B cell (primary cell): ENCODE data around the gene LYPD5. TPM values are rescaled to one million over a fixed set of nuclear protein-coding genes. Genes with fewer than 3 reads are reported as not detected.

Source experiments
- ATAC-seq: fragments of 200-7000 bp; cut with Tn5 transposase; one replicate; pipeline ENCODE4 v1.10.0; 2021; ENCODE audit warnings: low read depth, mild to moderate bottlenecking, moderate number of reproducible peaks, moderate library complexity
- CTCF ChIA-PET: fragments of 350-600 bp; sonication (Branson Sonifier 250); formaldehyde crosslinking; loops from one replicate; lab custom pipeline; 2021; ENCODE audit warnings: antibody characterized with exemption, inconsistent platforms; lab: Charles Lee
- POLR2A ChIA-PET: fragments of 350-600 bp; sonication (Branson Sonifier 250); formaldehyde crosslinking; loops from one replicate; lab custom pipeline; 2021; ENCODE audit warnings: antibody characterized with exemption; lab: Charles Lee
- DNase-seq: peaks from one replicate; pipeline ENCODE4 v3.0.0; 2013
- H2AFZ ChIP-seq: 2 replicates; pipeline ENCODE4 v1.6.1; 2012; ENCODE audit warnings: mild to moderate bottlenecking, low read depth, low read length; ENCODE audit not compliant: insufficient read depth, poor library complexity, severe bottlenecking
- H3K27ac ChIP-seq, 2 donors: 1 replicate in 1 of 2; 2 replicates in 1 of 2; pipeline ENCODE4 v1.5.1; 2012 to 2013; ENCODE audit warnings: low read length in 2 of 2, mild to moderate bottlenecking in 2 of 2, moderate library complexity in 1 of 2
- H3K27me3 ChIP-seq, 4 experiments: fragments of 200-600 bp in 1 of 4; sonication (generic) in 1 of 4; replicated peaks in 1 of 4; 1 replicate in 2 of 4; 2 replicates in 2 of 4; pipeline versions ENCODE4 v1.6.1 to v1.7.0; 2013 to 2016; ENCODE audit warnings: low read length in 3 of 4, mild to moderate bottlenecking in 2 of 4, mixed read lengths in 1 of 4, moderate library complexity in 1 of 4; ENCODE audit not compliant: insufficient read depth in 4 of 4, control insufficient read depth in 3 of 4; ENCODE audit errors: control extremely low read depth in 1 of 4
- H3K36me3 ChIP-seq, 2 experiments: replicated peaks in 1 of 2; 1 replicate in 1 of 2; 2 replicates in 1 of 2; pipeline versions ENCODE4 v1.6.1 to v1.7.1; 2013; ENCODE audit warnings: low read length in 1 of 2; ENCODE audit not compliant: insufficient read depth in 2 of 2, control insufficient read depth in 1 of 2; ENCODE audit errors: control extremely low read depth in 1 of 2, extremely low read depth in 1 of 2
- H3K4me1 ChIP-seq, 2 donors: fragments of 200-600 bp in 1 of 2; sonication (generic) in 1 of 2; 1 replicate in 1 of 2; 2 replicates in 1 of 2; pipeline versions ENCODE4 v1.5.1 to v1.6.1; 2013 to 2017; ENCODE audit warnings: low read length in 2 of 2; ENCODE audit not compliant: control insufficient read depth in 2 of 2, insufficient read depth in 2 of 2
- H3K4me2 ChIP-seq: replicated peaks from 2 replicates; pipeline ENCODE3; 2012; ENCODE audit warnings: mild to moderate bottlenecking, low read depth, low read length; ENCODE audit not compliant: poor library complexity, severe bottlenecking
- H3K4me3 ChIP-seq, 5 experiments: fragments of 200-600 bp in 1 of 5; sonication (generic) in 1 of 5; 1 replicate in 3 of 5; 2 replicates in 2 of 5; pipeline versions ENCODE4 v1.5.1 to v1.7.0; 2011 to 2016; ENCODE audit warnings: low read length in 4 of 5, mild to moderate bottlenecking in 4 of 5, low read depth in 2 of 5, control low read depth in 1 of 5, moderate library complexity in 1 of 5; ENCODE audit not compliant: insufficient read depth in 1 of 5; ENCODE audit errors: control extremely low read depth in 1 of 5, extremely low read depth in 1 of 5
- H3K79me2 ChIP-seq: fragments of 200-600 bp; sonication (generic); one replicate; pipeline ENCODE4 v1.6.0; 2016; ENCODE audit warnings: low read length; ENCODE audit not compliant: control insufficient read depth, insufficient read depth
- H3K9ac ChIP-seq: fragments of 200-600 bp; sonication (generic); 2 replicates; pipeline ENCODE4 v1.6.1; 2017; ENCODE audit warnings: mild to moderate bottlenecking, low read length, moderate library complexity
- H3K9me3 ChIP-seq, 3 donors: one replicate each; pipeline versions ENCODE4 v1.6.1 to v1.7.1; 2013; ENCODE audit warnings: low read length in 2 of 3; ENCODE audit not compliant: control insufficient read depth in 2 of 3, insufficient read depth in 1 of 3; ENCODE audit errors: control extremely low read depth in 1 of 3
- H4K20me1 ChIP-seq: 2 replicates; pipeline ENCODE4 v1.6.0; 2012; ENCODE audit warnings: mild to moderate bottlenecking, low read length; ENCODE audit not compliant: insufficient read depth, control insufficient read depth, poor library complexity, severe bottlenecking
- H3K27ac Mint-ChIP-seq: one replicate; pipeline ENCODE4 v1.8.0; 2021; ENCODE audit warnings: mixed read lengths
- H3K27me3 Mint-ChIP-seq: one replicate; pipeline ENCODE4 v1.8.0; 2021; ENCODE audit warnings: mixed read lengths
- H3K4me1 Mint-ChIP-seq: one replicate; pipeline ENCODE4 v1.8.0; 2021; ENCODE audit warnings: mixed read lengths
- H3K4me3 Mint-ChIP-seq: one replicate; pipeline ENCODE4 v1.8.0; 2021; ENCODE audit warnings: mixed read lengths
- H3K9me3 Mint-ChIP-seq: one replicate; pipeline ENCODE4 v1.8.0; 2022; ENCODE audit warnings: mixed read lengths; ENCODE audit not compliant: insufficient read depth
- EZH2 ChIP-seq: IDR thresholded peaks from 2 replicates; pipeline ENCODE4 v1.6.1; 2012; ENCODE audit warnings: borderline replicate concordance, low read depth, mild to moderate bottlenecking, moderate library complexity, low read length; ENCODE audit not compliant: insufficient read depth, poor library complexity, severe bottlenecking
- WGBS: methylation state at CpG from one replicate; pipeline ENCODE4 v1.1.5; 2013; ENCODE audit warnings: missing lambda C conversion rate; ENCODE audit not compliant: insufficient coverage; 5-methylcytosine and 5-hydroxymethylcytosine counted together
- intact Hi-C: fragments of 100-400 bp; cut with micrococcal nuclease; formaldehyde crosslinking; loops from one replicate; pipeline ENCODE4 v1.10.0; 2022
- polyA plus RNA-seq: library from polyadenylated mRNA; depleted of rRNA; stranded (reverse); fragments of >200 nt; gene quantifications from 2 replicates; pipeline ENCODE4 v1.2.3, GENCODE V29; 2012
- total RNA-seq, 2 donors: library from RNA; stranded (reverse); fragments of 120-200 nt in 1 of 2; gene quantifications; 1 replicate in 1 of 2; 2 replicates in 1 of 2; pipeline versions ENCODE4 v1.2.3 to v1.2.4, GENCODE V29; 2013 to 2022
- TF ChIP-seq, protein P1 (sequence below): fragments of 200-600 bp; IDR thresholded peaks from one replicate; pipeline ENCODE4 v1.8.0; 2022; ENCODE audit warnings: antibody characterized with exemption, mild to moderate bottlenecking

Gene LYPD5
- total and polyA plus RNA-seq, 2 donors (not counting 1 experiment from before 2014, with no cell fraction given): 0.46 TPM; not detected in 1

DNA sequence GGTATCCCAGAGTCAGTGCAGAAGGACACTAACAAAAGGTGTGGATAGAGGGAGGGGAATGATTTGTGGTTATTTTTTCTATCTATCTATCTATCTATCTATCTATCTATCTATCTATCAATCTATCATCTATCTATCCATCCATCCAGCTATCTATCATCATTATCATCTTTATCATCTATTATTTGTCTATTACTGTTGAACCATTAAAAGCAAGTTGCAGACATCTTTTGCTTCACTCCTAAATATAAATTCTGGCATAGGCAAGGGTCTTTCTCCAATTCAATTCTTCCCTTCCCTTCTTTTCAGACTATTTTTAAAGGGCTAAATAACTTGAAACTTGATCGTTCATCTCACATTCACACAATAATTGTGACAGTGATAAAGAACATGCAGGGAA, 10.0 kb upstream of the LYPD5 start:
- Histone ChIP-seq H3K27me3 (peaks cover 0 to 6% (median 0%) of the 10 kb centered on the region in 4 experiments), H3K9ac (no peak overlapping the region), H3K79me2 (no peaks in the 10 kb centered on the region), H2AFZ (no peak overlapping the region), H4K20me1 (no peaks in the 10 kb centered on the region), H3K36me3 (no peaks in the 10 kb centered on the region), H3K27ac (no peak overlapping the region), H3K9me3 (peaks cover 0 to 1% (median 0%) of the 10 kb centered on the region in 3 donors), H3K4me2 (no peak overlapping the region), H3K4me3 (no peak overlapping the region), H3K4me1 (no peaks in the 10 kb centered on the region)
- TF ChIP-seq, protein P1, sequence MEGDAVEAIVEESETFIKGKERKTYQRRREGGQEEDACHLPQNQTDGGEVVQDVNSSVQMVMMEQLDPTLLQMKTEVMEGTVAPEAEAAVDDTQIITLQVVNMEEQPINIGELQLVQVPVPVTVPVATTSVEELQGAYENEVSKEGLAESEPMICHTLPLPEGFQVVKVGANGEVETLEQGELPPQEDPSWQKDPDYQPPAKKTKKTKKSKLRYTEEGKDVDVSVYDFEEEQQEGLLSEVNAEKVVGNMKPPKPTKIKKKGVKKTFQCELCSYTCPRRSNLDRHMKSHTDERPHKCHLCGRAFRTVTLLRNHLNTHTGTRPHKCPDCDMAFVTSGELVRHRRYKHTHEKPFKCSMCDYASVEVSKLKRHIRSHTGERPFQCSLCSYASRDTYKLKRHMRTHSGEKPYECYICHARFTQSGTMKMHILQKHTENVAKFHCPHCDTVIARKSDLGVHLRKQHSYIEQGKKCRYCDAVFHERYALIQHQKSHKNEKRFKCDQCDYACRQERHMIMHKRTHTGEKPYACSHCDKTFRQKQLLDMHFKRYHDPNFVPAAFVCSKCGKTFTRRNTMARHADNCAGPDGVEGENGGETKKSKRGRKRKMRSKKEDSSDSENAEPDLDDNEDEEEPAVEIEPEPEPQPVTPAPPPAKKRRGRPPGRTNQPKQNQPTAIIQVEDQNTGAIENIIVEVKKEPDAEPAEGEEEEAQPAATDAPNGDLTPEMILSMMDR: no peak
- no peak for TF ChIP-seq EZH2
- Mint-ChIP-seq H3K27ac (no peak overlapping the region), H3K27me3 (peaks cover 41% of the 10 kb centered on the region), H3K4me1 (no peaks in the 10 kb centered on the region), H3K4me3 (no peak overlapping the region), H3K9me3 (no peaks in the 10 kb centered on the region)
- intact Hi-C loops: loop anchor here (5.0 kb wide), 1 partner anchor 365 kb away; no protein-coding TSS in a partner anchor
- ATAC-seq: no peak
- no peak for DNase-seq
- POLR2A ChIA-PET: no interaction called here
- WGBS: 100% methylated on average over 1 of the region's 1 CpG
- CTCF ChIA-PET: interaction anchor here (1.1 to 10.4 kb wide), 4 partner anchors 9 to 293 kb away, joined by 3 to 96 read pairs (median 3); no protein-coding TSS in a partner anchor

- Mint-ChIP-seq H3K27me3 (peaks cover 41% of the 10 kb centered on the region), H3K4me1 (no peaks in the 10 kb centered on the region), H3K9me3 (no peaks in the 10 kb centered on the region), H3K27ac (no peak overlapping the region), H3K4me3 (no peak overlapping the region)
- Histone ChIP-seq H4K20me1 (no peaks in the 10 kb centered on the region), H3K36me3 (no peaks in the 10 kb centered on the region), H3K9me3 (peaks cover 0 to 1% (median 0%) of the 10 kb centered on the region in 3 donors), H3K79me2 (no peaks in the 10 kb centered on the region), H3K4me2 (no peak overlapping the region), H3K4me1 (no peaks in the 10 kb centered on the region), H3K4me3 (no peak overlapping the region), H2AFZ (no peak overlapping the region), H3K27ac (no peak overlapping the region), H3K27me3 (peaks cover 0 to 6% (median 0%) of the 10 kb centered on the region in 4 experiments), H3K9ac (no peak overlapping the region)
- intact Hi-C loops: loop anchor here (5.0 kb wide), 1 partner anchor 365 kb away; no protein-coding TSS in a partner anchor
- WGBS: 40% methylated on average over 1 of the region's 1 CpG
- DNase-seq (no peak), ATAC-seq (no peak)
- ChIA-PET POLR2A (no interaction called here), CTCF (interaction anchor here (1.0 to 10.4 kb wide), 4 partner anchors 10 to 86 kb away, joined by 3 to 96 read pairs (median 3); no protein-coding TSS in a partner anchor)
- no peak for TF ChIP-seq EZH2
- TF ChIP-seq, protein P1: no peak
Measured at GRCh38 chr19:43811837-43812236, 9.6 kb upstream of the LYPD5 start.
